Testis (tissue), 2 donors: Measurements from ENCODE around the gene BTNL2.

Experiments used
- POLR2A ChIP-seq: fragments of 450-650 bp; IDR thresholded peaks from one replicate; pipeline ENCODE4 v1.6.1; 2017; ENCODE audit warnings: antibody characterized with exemption, mild to moderate bottlenecking, moderate library complexity
- TF ChIP-seq, protein P1 (sequence below), 3 experiments: fragments of 450-650 bp in 2 of 3; fragments of 200-600 bp in 1 of 3; sonication (generic) in 1 of 3; IDR thresholded peaks; one replicate each; pipeline ENCODE4 v1.5.1; 2016 to 2019; ENCODE audit warnings: antibody characterized with exemption in 3 of 3, mild to moderate bottlenecking in 2 of 3, moderate library complexity in 1 of 3

- TF ChIP-seq, protein P1, sequence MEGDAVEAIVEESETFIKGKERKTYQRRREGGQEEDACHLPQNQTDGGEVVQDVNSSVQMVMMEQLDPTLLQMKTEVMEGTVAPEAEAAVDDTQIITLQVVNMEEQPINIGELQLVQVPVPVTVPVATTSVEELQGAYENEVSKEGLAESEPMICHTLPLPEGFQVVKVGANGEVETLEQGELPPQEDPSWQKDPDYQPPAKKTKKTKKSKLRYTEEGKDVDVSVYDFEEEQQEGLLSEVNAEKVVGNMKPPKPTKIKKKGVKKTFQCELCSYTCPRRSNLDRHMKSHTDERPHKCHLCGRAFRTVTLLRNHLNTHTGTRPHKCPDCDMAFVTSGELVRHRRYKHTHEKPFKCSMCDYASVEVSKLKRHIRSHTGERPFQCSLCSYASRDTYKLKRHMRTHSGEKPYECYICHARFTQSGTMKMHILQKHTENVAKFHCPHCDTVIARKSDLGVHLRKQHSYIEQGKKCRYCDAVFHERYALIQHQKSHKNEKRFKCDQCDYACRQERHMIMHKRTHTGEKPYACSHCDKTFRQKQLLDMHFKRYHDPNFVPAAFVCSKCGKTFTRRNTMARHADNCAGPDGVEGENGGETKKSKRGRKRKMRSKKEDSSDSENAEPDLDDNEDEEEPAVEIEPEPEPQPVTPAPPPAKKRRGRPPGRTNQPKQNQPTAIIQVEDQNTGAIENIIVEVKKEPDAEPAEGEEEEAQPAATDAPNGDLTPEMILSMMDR (IDR thresholded peaks at IDR 0.05), result no peak
- no peak for TF ChIP-seq POLR2A
Observed at GRCh38 chr6:32370505-32370904, 36.5 kb downstream of the BTNL2 start.
